GM18502 (cell line): ENCODE data around the gene SART1.
"Not testable (repeated sequence)": the region's sequence is repeated elsewhere in the genome, so short reads cannot be mapped to it uniquely, and the experiment has no call there.

Source experiments
- ATAC-seq: cut with Tn5 transposase; IDR thresholded peaks from one replicate; pipeline ENCODE4 v1.9.1; 2021; ENCODE audit warnings: mild to moderate bottlenecking; ENCODE audit not compliant: unreplicated experiment, poor library complexity

SART1 gene

GRCh38 chr11:66012371-66012945 lies 50.9 kb downstream of the SART1 start:
- no peak for ATAC-seq

GRCh38 chr11:66012946-66013761 lies 51.6 kb downstream of the SART1 start:
- ATAC-seq: no peak

- ATAC-seq: no peak
Observed at GRCh38 chr11:66013762-66014100, 52.2 kb downstream of the SART1 start.

GRCh38 chr11:66014804-66015453 lies 53.4 kb downstream of the SART1 start:
- ATAC-seq: no peak

- ATAC-seq: no peak
Observed at GRCh38 chr11:66015454-66015881, 53.9 kb downstream of the SART1 start.

GRCh38 chr11:66015936-66016792 lies 54.6 kb downstream of the SART1 start:
- no peak for ATAC-seq

DNA sequence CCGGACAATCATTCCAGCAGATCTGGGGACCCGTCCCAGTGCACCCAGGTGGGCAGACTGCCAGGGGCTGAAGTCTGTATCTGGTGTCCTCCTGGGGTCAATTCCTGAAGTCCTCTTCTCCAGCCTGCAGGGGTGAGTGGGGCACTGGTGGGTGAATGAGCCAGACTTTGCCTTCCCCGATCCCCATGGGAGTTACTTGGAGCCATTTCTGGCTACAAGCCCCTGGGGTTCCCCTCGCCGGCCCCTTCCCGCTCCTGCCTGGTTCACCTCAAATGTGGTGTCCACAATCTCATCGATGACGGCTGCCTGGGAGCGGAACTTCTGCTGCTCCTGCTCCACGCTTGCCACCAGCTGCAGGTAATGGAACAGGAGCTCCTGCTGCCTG lies 55.3 kb downstream of the SART1 start:
- ATAC-seq: no peak

GRCh38 chr11:66017321-66017720 lies 55.8 kb downstream of the SART1 start:
- ATAC-seq: no peak

- ATAC-seq: no peak
Observed at GRCh38 chr11:66020212-66020611, 58.7 kb downstream of the SART1 start.

DNA sequence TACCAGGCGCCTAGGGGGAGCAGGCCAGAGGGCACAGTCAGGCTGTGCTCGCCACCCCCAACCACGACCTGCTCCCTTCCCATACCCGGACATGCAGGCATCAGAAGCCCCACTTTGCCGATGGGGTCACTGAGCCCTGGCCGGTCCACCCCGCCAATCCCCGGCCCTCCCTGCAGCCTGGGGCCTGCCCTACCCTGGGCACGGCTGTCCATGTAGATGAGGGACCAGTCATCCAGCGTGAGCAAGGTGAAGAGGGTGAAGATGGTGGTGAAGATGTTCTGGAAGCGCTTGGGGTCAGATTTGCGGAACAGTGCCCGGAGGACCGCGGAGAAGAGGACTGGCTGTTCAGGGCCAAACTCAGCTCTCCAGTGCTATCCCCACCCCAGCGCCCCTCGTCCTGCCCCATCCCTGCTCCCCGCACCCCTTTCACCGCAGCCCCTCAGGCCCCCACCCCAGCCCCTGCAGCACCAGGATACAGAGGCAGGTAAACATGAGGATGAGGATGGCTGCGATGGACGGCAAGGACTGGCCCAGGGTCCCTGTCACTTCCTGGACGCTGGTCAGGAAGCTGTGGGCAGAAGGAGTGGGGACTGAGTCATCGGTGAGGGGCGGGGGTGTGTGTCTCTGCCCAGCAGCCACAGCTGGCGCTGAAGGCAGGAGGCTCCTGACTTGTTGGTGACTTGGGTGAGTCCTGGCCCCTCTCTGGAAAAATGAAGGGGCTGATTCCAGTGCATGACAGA lies 59.3 kb downstream of the SART1 start:
- ATAC-seq: no peak

DNA sequence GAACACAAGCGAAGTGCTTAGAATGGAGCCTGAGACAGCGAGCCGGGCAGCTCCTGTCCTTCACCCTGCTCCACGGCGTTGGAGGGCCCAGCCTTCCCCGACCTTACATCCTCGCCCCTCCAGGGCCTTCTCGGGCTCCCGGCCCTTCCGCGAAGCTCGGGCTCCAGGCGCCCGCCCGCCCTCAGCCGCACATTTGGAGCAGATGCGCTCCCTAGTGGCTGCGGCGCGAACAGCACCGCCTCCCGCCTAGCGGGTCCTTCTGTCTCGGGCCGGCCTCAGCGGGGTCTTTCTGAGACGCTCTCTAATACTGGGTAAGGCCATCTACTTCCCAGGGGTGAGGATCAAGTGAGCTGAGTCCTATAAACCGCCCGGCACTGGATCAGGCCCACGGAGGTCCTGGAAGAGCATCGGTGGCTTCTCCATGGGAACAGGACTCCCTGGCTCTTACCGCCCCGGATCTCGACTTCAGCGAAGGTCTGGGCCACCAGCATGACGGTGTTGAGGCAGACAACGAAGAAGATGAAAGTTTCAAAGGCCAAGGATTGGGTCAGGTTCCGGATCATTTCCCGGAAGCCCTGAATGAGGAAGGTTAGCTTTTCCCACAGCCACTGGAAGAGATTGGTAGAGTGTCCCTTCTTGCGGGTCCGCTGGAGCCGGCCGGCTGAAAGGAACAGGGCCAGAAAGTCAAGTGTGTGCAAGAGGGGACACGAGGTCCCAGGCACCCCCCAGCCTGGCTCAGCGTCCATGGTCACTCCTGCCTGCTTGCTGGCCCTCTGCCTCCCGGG lies 61.1 kb downstream of the SART1 start:
- ATAC-seq: no peak

- not testable (repeated sequence) for ATAC-seq
Observed at GRCh38 chr11:66023186-66023440, 61.6 kb downstream of the SART1 start.

DNA sequence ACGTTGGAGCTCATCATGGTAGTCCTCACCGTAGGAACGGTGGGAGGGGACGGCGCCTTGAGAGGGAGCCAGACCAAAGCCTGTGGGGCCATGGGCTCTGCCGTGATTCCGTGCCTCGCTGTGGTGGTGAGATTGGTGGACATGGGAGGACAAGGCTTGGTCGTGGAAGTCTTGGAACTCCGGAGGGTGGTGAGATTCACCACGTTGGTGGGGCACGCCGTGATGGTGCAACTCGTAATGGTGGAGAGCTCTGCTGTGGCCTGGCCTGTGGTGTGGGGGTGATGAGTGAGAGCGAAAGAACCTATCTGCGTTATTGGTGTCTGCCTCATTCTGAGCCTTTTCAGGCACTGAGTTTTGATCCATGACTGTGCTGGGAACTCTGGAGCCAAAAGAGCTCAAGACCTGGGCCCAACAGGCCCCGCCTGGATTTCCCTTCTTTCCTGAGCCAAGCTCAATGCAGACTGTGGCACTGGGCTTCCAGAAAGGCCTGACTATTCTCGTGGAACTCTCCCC lies 64.5 kb downstream of the SART1 start, which contains the start of gene CATSPER1:
TSS of gene CATSPER1 (minus strand) at position 463 of the 513 bp plus-strand sequence. CDS start at position 363, 100 bp downstream.
- ATAC-seq: no peak
